ENCODE measurements around the gene KIAA1671.

Gene KIAA1671

GRCh38 chr22:24982301-24983056 lies 30.0 kb downstream of the KIAA1671 start:
- no peak for DNase-seq

DNA sequence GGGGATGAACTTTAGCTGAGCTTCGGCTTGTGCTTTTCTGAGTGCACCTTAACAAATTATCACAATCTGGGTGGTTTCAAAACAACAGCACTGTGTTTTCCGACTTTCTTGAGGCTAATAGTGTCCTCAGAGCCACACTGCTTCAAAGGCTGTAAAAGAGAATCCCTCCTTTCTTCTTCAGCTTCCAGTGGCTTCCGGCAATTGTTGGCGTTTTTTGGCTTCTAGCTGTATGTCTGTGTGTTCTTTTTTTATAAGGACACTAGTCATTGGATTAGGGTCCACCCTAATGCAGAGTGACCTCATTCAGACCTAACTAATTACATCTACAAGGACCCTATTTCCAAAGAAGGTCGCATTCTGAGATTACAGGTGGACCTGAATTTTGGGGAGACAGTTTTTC lies 30.6 kb downstream of the KIAA1671 start:
- DNase-seq = no peak

GRCh38 chr22:24984122-24984521 lies 31.6 kb downstream of the KIAA1671 start:
- no peak for DNase-seq

- DNase-seq = no peak
These were observed 33.3 kb downstream of the KIAA1671 start for GRCh38 chr22:24985826-24986214.

DNA sequence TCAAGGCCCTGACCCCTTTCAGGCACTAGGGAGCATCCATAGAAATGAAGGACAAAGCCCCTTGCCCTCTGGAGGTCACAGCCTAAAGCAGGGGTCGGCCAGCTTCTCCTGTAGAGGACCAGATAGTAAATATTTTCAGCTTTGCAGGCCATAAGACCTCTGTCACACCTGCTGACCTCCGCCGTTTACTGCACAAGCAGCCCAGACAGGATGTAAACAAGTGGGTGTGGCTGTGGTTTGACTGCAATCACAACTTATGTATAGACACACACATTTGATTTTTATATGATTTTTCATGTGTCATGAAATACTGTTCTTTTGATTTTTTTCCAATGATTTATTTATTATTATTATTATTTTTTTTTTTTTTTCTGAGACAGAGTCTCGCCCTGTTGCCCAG lies 34.3 kb downstream of the KIAA1671 start:
- DNase-seq = no peak

DNA sequence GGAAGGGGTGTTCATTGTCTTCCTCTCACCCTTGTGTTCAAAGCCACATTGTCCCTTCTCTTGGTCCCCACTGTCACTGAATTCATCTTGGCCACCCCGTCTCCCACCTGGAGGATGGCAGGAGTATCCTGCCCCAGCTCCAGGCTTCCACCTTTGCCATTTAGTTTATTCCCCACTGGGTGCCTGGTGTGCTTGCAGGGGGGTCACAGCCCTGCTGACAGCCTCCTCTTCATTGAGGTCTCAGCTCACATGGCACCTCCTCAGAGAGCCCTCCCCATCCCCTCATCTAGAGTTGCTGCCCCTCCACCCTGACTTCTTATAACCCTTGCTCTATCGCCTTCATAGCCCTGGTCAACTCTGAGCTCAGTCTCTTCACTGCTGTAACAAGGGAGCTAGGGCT lies 36.6 kb downstream of the KIAA1671 start:
- no peak for DNase-seq

DNA sequence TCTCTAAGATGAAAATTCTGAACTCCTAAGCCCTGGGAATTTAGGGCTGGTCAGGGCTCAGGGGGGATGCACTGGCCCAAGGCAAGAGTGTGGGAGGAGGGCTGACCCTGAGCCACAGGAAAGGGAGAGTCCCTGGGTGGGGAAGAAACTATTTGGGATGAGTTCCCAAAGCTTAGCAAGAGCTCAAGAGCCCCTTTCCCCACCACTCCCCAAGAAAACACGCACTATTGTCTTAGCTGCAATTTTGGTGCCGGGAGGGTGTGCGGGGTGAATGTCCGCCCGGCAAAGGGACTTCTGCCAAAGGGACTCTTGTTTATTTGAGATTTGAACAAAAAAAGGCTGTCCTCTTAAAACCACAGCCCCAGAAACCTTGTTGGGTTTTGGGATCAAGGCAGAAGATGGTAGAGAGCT lies 37.0 kb downstream of the KIAA1671 start:
- no peak for DNase-seq

- DNase-seq = no peak
These were observed 37.9 kb downstream of the KIAA1671 start for GRCh38 chr22:24990344-24990905.

- DNase-seq = no peak
These were observed 40.4 kb downstream of the KIAA1671 start for GRCh38 chr22:24992946-24993345.

DNA sequence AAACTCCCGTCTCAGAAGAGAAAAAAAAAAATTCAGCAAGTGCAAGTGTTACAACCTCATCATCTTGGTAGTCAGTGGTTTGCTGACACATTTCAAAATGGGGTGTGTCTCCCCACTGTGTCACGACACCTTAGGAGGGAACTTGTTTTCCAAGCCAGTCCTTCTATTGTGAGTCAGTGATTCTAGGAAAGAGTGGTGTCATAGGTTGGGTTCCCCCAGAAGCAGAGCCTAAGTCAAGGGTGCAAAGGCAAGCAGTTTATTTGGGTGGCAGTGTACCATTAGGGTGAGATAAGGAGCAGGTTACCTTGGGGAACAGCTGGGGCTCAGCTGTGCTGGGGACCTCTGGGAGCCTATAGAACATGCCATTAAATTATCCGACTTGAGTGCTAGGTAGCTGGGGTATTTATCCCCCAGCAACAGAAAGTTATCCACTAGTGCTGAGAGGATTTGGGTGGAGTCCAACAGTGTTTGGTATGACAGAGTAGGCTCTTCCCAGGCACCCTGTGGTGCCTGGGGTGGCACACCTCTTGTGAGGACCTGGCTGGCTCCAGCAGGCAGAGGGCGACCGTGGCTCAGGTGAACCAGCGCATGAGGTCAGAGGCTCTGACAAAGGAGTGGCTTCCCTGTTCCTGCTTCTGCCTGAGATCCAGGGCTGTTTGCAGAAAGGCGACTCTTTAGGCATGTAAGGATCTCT lies 41.7 kb downstream of the KIAA1671 start:
- DNase-seq = no peak

DNA sequence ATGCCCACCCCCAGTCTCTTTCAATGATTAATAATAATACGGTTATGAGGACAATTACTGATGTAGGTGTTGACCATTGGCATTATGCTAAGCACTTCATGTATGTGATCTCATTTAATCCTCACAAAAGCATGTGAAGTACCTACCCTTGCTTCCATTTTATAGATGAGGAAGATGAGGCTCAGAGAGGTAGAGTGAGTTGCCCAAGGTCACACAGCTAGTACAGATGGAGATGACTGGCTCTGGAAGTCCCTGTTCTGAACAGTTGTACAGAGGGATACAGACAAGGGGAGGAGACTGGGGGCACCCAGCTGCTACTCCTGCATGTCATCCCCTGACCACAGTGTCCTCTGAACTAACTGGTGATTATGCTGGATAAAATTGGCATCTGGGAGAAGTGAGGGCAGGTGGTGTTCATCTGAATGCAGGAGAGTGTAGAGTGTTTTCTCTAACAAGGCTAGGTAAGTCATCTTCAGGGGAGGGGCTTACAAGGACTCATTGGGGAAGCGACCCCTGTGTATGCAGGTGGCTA lies 43.2 kb downstream of the KIAA1671 start:
- DNase-seq = no peak

DNA sequence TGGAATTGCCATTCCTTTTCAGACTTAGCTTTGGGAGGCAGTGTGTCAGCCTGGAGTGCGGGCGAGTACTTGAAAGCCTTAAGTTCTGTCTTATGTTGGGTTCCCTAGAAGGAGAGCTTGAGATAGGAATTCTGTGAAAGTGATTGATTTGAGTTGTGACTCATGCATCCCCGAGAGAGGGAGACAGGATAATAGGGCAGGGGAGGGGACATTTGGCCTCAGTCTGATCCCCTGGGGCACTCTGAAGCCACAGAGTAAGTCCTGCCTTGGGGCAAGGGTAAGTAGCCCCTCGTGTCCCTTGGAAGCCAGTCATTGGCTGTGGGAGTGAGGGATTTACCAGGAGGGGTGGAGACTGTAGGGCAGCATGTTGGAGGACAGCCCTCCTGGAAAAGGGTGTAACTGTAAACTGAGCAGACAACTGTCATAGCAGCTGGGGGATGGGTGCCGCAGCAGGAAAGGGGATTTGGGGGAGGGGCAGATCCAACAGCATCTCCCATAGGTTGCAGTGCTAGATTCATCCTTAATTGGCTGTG lies 44.0 kb downstream of the KIAA1671 start:
- no peak for DNase-seq

DNA sequence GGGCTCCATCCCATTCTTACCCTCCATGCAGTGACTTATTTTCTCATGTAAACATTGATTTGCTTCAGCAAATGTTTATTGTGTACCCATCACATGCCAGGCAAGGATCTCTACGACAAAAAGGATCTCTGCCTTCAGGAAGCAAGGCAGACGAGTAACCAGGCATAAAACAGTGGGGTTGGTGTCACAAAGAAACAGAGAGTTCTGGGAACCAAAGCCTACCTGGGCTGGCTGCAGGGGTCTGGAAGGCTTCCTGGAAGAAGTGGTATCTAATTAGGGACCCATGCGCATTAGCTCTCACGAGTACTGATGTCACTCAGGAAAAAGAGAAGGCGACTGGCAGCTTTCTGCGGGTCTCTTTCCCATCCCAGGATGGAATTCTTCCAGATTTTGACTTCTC lies 44.5 kb downstream of the KIAA1671 start:
- DNase-seq = no peak

GRCh38 chr22:25000686-25001085 lies 48.2 kb downstream of the KIAA1671 start:
- no peak for DNase-seq

DNA sequence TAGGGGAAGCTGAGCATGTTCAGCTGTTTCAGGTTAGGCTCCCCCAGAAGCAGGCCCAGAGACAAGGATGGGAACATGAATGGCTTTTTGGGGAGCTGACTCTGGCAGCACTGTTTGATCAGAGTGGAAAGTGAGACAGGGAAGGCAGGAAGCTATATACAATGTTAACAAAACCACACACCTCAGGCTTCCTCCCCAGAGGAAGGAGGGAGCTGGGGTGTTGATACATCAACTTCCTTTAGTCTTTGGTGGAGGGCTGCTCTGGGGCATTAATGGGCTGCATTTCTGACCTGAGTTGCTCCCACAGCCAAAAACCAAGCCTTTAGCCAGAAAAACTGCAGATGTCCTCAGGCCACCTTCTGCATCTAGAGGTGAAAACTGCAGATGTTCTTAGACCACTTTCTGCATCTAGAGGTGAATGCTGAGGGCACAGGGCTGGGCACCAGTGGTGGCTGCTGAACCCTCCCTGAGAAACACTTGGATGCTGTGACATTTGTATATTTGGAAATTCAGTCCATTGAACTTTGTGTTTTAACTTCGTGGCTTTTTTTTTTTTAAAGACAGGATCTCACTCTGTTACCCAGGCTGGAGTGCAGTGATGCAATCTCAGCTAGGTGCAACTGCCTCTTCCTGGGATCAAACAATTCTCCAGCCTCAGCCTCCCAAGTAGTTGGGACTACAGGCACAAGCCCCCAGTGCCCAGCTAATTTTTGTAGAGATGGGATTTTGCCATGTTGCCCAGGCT lies 49.9 kb downstream of the KIAA1671 start:
- no peak for DNase-seq

DNA sequence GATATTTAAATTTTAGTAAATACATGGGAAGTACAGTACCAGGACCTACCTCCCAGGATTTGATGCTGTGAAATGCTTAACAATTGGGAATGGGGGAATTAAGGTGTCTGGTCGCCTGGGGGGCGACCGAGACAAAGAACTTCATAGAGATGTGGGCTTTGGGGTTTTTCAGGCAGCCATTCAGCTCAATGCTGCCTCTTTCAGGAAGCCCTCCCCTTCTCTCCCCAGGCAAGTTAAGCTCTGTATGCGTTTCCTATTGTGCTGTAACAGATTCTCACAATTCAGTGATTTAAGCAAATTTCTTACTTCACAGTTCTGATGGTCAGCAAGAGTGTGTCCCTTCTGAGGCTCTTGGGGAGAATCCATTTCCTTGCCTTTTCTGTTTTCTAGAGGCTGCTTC lies 53.8 kb downstream of the KIAA1671 start:
- DNase-seq = no peak

- no peak for DNase-seq
These were observed 55.1 kb downstream of the KIAA1671 start for GRCh38 chr22:25007444-25008106.

GRCh38 chr22:25008666-25009065 lies 56.1 kb downstream of the KIAA1671 start:
- DNase-seq = no peak

GRCh38 chr22:25012741-25013143 lies 60.2 kb downstream of the KIAA1671 start:
- no peak for DNase-seq

GRCh38 chr22:25013607-25014006 lies 61.1 kb downstream of the KIAA1671 start:
- no peak for DNase-seq

DNA sequence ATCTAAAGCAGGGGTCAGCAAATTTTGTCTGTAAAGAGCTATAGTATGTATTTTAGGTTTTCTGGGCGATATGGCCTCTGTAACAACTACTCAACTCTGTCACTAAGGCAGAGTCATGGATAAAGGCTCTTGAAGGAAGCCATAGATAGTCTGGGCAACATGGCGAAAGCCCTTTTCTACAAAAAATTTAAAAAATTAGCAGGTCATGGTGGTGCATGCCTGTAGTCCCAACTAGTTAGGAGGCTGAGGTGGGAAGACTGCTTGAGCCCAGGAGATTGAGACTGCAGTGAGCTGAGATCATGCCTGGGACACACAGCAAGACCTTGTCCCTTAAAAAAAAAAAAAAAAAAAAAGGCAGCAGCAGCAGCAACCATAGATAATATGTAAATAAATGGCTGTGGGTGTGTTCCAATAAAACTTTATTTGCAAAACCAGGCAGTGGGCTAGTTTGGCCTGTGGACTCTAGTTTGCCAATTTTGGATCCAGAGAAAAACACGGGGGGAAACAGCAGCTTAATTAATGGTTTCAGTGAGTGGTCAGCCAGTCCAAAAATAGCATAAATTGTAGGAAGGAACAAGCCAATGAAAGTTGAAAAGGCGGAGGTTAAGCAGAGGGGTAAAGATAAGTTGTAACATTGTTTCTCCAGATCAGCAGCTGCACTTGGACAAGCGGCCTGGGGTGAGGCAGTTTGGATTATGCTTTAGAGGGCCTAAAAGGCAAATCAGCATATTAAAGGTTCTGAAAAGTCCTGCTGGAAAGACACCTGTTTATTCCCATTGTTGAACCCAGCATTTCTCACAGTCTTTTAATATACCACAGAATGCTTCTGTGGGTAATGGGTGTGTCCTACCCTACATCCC lies 62.6 kb downstream of the KIAA1671 start:
- DNase-seq = no peak

All from CD4-positive, alpha-beta T cell treated with Interleukin-15 for 1 hour (primary cell).